HCT116 (cell line): Measurements from ENCODE around the gene PIBF1. TPM values are rescaled to one million over a fixed set of nuclear protein-coding genes. Genes with fewer than 3 reads are reported as not detected.

Experiments used
- ATAC-seq: fragments of 200-7000 bp; cut with Tn5 transposase; 2 replicates; pipeline ENCODE4 v1.9.1; 2020; ENCODE audit warnings: mild to moderate bottlenecking, moderate library complexity
- BruUV-seq: library from RNA; stranded (reverse); fragments of 400-500 nt; replicated peaks from 2 replicates; lab custom pipeline; 2021; lab: Mats Ljungman, UMichigan
- CTCF ChIA-PET: fragments of 300-600 bp; sonication (Branson Sonifier 250); formaldehyde crosslinking; loops from one replicate; lab custom pipeline; 2021; ENCODE audit warnings: antibody characterized with exemption; lab: Charles Lee
- POLR2A ChIA-PET: fragments of 300-600, 350-600 bp; sonication (Branson Sonifier 250); formaldehyde crosslinking; loops from one replicate; lab custom pipeline; 2021; ENCODE audit warnings: antibody characterized with exemption; lab: Charles Lee
- RAD21 ChIA-PET, 2 experiments: fragments of 300-600 bp; sonication (Branson Sonifier 250); formaldehyde crosslinking; loops; one replicate each; lab custom pipeline; 2023; ENCODE audit warnings: low total read pairs in 2 of 2; ENCODE audit not compliant: uncharacterized antibody in 2 of 2, unreplicated experiment in 2 of 2, low non-redundant PET in 1 of 2; lab: Charles Lee
- DNase-seq: peaks from one replicate; pipeline ENCODE4 v3.0.0-alpha.2; 2010; ENCODE audit warnings: low read depth, low spot score
- H2AFZ ChIP-seq: fragments of 200-600 bp; shearing (Covaris generic), sonication (generic); 2 replicates; pipeline ENCODE4 v1.6.1; 2017; ENCODE audit warnings: low read depth, mixed run types, mixed read lengths, antibody characterized with exemption, low read length; ENCODE audit not compliant: poor library complexity, severe bottlenecking
- H3K27ac ChIP-seq: 2 replicates; pipeline ENCODE4 v1.5.1; 2012; ENCODE audit warnings: low read depth, low read length
- H3K27me3 ChIP-seq: fragments of 200-600 bp; sonication (generic); 2 replicates; pipeline ENCODE4 v1.6.1; 2016; ENCODE audit warnings: mixed run types, low read length, mixed read lengths; ENCODE audit not compliant: insufficient read depth
- H3K36me3 ChIP-seq, 2 experiments: fragments of 200-500 bp in 1 of 2; fragments of 200-600 bp in 1 of 2; sonication (Bioruptor generic) in 1 of 2; sonication (generic) in 1 of 2; 2 replicates each; pipeline versions ENCODE4 v1.5.1 to v1.6.1; 2014 to 2016; ENCODE audit warnings: low read length in 2 of 2, inconsistent platforms in 1 of 2, mixed read lengths in 1 of 2, mixed run types in 1 of 2; ENCODE audit not compliant: insufficient read depth in 2 of 2, control insufficient read depth in 1 of 2
- H3K4me1 ChIP-seq, 2 experiments: fragments of 200-600 bp in 1 of 2; sonication (generic) in 1 of 2; 2 replicates each; pipeline versions ENCODE4 v1.5.1 to v1.6.1; 2012 to 2017; ENCODE audit warnings: low read length in 2 of 2, inconsistent platforms in 1 of 2, mild to moderate bottlenecking in 1 of 2, mixed read lengths in 1 of 2, mixed run types in 1 of 2, moderate library complexity in 1 of 2; ENCODE audit not compliant: insufficient read depth in 2 of 2, control insufficient read depth in 1 of 2
- H3K4me2 ChIP-seq: fragments of 200-600 bp; sonication (generic); 2 replicates; pipeline ENCODE4 v1.6.1; 2017; ENCODE audit warnings: mixed run types, low read length, mixed read lengths
- H3K4me3 ChIP-seq, 2 experiments: fragments of 200-600 bp in 1 of 2; sonication (generic) in 1 of 2; replicated peaks in 1 of 2; 2 replicates each; pipeline ENCODE4 v1.5.1; 2011 to 2016; ENCODE audit warnings: low read length in 2 of 2, control low read depth in 1 of 2, low read depth in 1 of 2, mild to moderate bottlenecking in 1 of 2, mixed read lengths in 1 of 2, mixed run types in 1 of 2
- H3K79me2 ChIP-seq: fragments of 200-600 bp; sonication (generic); 2 replicates; pipeline ENCODE4 v1.6.1; 2017; ENCODE audit warnings: mild to moderate bottlenecking, mixed run types, low read length, moderate library complexity, mixed read lengths; ENCODE audit not compliant: insufficient read depth
- H3K9ac ChIP-seq: fragments of 200-600 bp; sonication (generic); 2 replicates; pipeline ENCODE4 v1.6.1; 2016; ENCODE audit warnings: low read length, mixed read lengths
- H3K9me2 ChIP-seq: fragments of 200-600 bp; sonication (generic), shearing (Covaris generic); 2 replicates; pipeline ENCODE4 v1.6.1; 2017; ENCODE audit warnings: mixed run types, mild to moderate bottlenecking, moderate library complexity; ENCODE audit not compliant: insufficient read depth
- H3K9me3 ChIP-seq, 2 experiments: fragments of 200-500 bp in 1 of 2; fragments of 200-600 bp in 1 of 2; sonication (Bioruptor generic) in 1 of 2; sonication (generic) in 1 of 2; 2 replicates each; pipeline ENCODE4 v1.6.1; 2014 to 2017; ENCODE audit warnings: low read length in 2 of 2, mixed read lengths in 2 of 2, inconsistent platforms in 1 of 2, low read depth in 1 of 2, mild to moderate bottlenecking in 1 of 2, mixed run types in 1 of 2, moderate library complexity in 1 of 2; ENCODE audit not compliant: control insufficient read depth in 1 of 2, insufficient read depth in 1 of 2
- H4K20me1 ChIP-seq: fragments of 200-600 bp; sonication (generic), shearing (Covaris generic); 2 replicates; pipeline ENCODE4 v1.6.1; 2017; ENCODE audit warnings: mixed run types, mild to moderate bottlenecking, moderate library complexity; ENCODE audit not compliant: insufficient read depth
- ATF3 ChIP-seq: IDR thresholded peaks from 2 replicates; pipeline ENCODE4 v1.6.1; 2012
- CEBPB ChIP-seq: IDR thresholded peaks from 2 replicates; pipeline ENCODE4 v1.6.1; 2012; ENCODE audit warnings: low read depth
- ELF1 ChIP-seq: IDR thresholded peaks from 2 replicates; pipeline ENCODE4 v1.6.1; 2012; ENCODE audit warnings: low read depth, borderline replicate concordance
- EZH2 ChIP-seq: fragments of 200-600 bp; sonication (generic); IDR thresholded peaks from 2 replicates; pipeline ENCODE4 v1.6.1; 2017; ENCODE audit warnings: antibody characterized with exemption, mixed run types
- EZH2phosphoT487 ChIP-seq: fragments of 200-600 bp; IDR thresholded peaks from 2 replicates; pipeline ENCODE4 v1.6.1; 2018; ENCODE audit warnings: antibody characterized with exemption, borderline replicate concordance
- FOSL1 ChIP-seq: IDR thresholded peaks from 2 replicates; pipeline ENCODE4 v1.6.1; 2012; ENCODE audit warnings: low read depth
- POLR2A ChIP-seq: IDR thresholded peaks from 2 replicates; pipeline ENCODE4 v1.7.0; 2011; ENCODE audit warnings: borderline replicate concordance; ENCODE audit not compliant: insufficient read depth, insufficient read length; ENCODE audit errors: extremely low read depth
- POLR2AphosphoS5 ChIP-seq: IDR thresholded peaks from 2 replicates; pipeline ENCODE4 v1.6.1; 2011; ENCODE audit warnings: mild to moderate bottlenecking, low read depth, low read length, moderate library complexity
- RAD21 ChIP-seq: IDR thresholded peaks from 2 replicates; pipeline ENCODE4 v1.6.1; 2012; ENCODE audit warnings: low read depth, mild to moderate bottlenecking
- SP1 ChIP-seq: IDR thresholded peaks from 2 replicates; pipeline ENCODE4 v1.6.1; 2012; ENCODE audit warnings: low read depth
- SRF ChIP-seq: IDR thresholded peaks from 2 replicates; pipeline ENCODE4 v1.6.1; 2012; ENCODE audit warnings: low read depth
- TCF7L2 ChIP-seq: IDR thresholded peaks from 2 replicates; pipeline ENCODE4 v1.7.0; 2011; ENCODE audit warnings: borderline replicate concordance, inconsistent platforms; ENCODE audit not compliant: insufficient read depth, insufficient read length; ENCODE audit errors: extremely low read depth
- YY1 ChIP-seq: IDR thresholded peaks from 2 replicates; pipeline ENCODE4 v1.6.1; 2011; ENCODE audit warnings: low read length, low read depth, moderate library complexity, mild to moderate bottlenecking; ENCODE audit not compliant: insufficient replicate concordance; ENCODE audit errors: extremely low read depth
- ZFX ChIP-seq: fragments of 450-650 bp; IDR thresholded peaks from 2 replicates; pipeline ENCODE4 v1.6.1; 2017
- ZNF274 ChIP-seq: fragments of 200-500 bp; sonication (Bioruptor generic); IDR thresholded peaks from 2 replicates; pipeline ENCODE4 v1.6.1; 2014; ENCODE audit warnings: mild to moderate bottlenecking, low read depth, low read length, inconsistent platforms
- intact Hi-C: fragments of 100-400 bp; cut with micrococcal nuclease; formaldehyde crosslinking; loops from 2 replicates; pipeline ENCODE4 v1.10.0; 2022
- total RNA-seq: library from RNA; stranded (reverse); gene quantifications from one replicate; pipeline ENCODE4 v1.2.1, GENCODE V29; 2021; ENCODE audit not compliant: unreplicated experiment
- TF ChIP-seq, protein P1 (sequence below), 3 experiments: fragments of 200-600 bp in 1 of 3; sonication (generic) in 1 of 3; IDR thresholded peaks in 2 of 3; conservative IDR thresholded peaks in 1 of 3; 2 replicates each; pipeline ENCODE4 v1.5.1; 2012 to 2017; ENCODE audit warnings: low read depth in 2 of 3, low read length in 2 of 3, antibody characterized with exemption in 1 of 3, borderline replicate concordance in 1 of 3, control low read depth in 1 of 3, mild to moderate bottlenecking in 1 of 3, mixed read lengths in 1 of 3, mixed run types in 1 of 3, moderate library complexity in 1 of 3; ENCODE audit not compliant: insufficient read depth in 1 of 3
- TF ChIP-seq, protein P2 (sequence below): IDR thresholded peaks from 2 replicates; pipeline ENCODE4 v1.6.1; 2012; ENCODE audit warnings: low read depth
- TF ChIP-seq, protein P3 (sequence below): IDR thresholded peaks from 2 replicates; pipeline ENCODE4 v1.6.1; 2011; ENCODE audit warnings: mild to moderate bottlenecking, low read length, moderate library complexity; ENCODE audit not compliant: insufficient replicate concordance; ENCODE audit errors: extremely low read depth
- TF ChIP-seq, protein P4 (sequence below): IDR thresholded peaks from 2 replicates; pipeline ENCODE4 v1.6.1; 2012

The PIBF1 gene
- total RNA-seq, 1 experiment from 2014 or later = 21.1 TPM

DNA sequence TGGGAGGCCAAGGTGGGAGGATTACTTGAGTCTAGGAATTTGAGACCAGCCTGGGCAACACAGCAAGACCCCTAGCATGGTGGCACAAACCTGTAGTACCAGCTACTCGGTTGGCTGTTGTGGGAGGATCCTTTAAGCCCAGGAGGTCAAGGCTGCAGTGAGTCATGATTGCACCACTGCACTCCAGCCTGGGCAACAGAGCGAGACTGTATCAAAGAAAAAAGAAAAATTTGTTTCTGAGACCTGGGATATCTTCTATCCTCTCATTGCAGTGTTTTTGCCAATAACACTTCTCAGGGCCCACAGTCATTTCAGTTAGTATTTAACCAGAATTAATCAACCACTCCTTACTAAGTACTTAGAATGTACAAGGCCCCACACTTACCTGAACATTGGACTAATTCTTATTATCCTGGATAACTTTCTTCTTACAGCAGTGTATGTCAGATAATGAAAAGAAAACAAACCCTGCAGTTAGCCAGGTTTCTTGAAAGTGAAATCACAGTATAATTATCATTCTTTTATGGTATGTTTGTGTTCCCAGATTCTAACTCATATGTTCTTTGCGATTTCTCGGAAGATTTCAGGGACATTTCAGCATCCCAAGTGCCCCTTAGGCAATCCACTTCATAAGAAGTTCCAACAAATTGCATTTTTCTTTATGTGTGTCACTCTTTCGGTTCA lies 201.3 kb downstream of the PIBF1 start:
- intact Hi-C loops = no loop called here
- Histone ChIP-seq H4K20me1 (no peaks in the 10 kb centered on the region), H3K4me2 (peak overlapping the region; percentile 43), H2AFZ (no peak overlapping the region), H3K9me2 (no peaks in the 10 kb centered on the region), H3K4me1 (peaks cover 0 to 12% of the 10 kb centered on the region in 2 experiments; a peak in 3 of 4 replicates), H3K36me3 (no peaks in the 10 kb centered on the region), H3K27me3 (no peaks in the 10 kb centered on the region), H3K9me3 (no peaks in the 10 kb centered on the region), H3K4me3 (0 out of 4 replicates have a peak overlapping the region, but pooled peaks of 1 of the 2 experiments have one; percentile 8), H3K27ac (no peak overlapping the region), H3K79me2 (no peaks in the 10 kb centered on the region), H3K9ac (no peak overlapping the region)
- DNase-seq = no peak
- no TSS peak for BruUV-seq
- peak; percentile 90 for ATAC-seq
- POLR2A ChIA-PET = no interaction called here
- CTCF ChIA-PET = no interaction called here
- RAD21 ChIA-PET = no interaction called here
- TF ChIP-seq SRF (no peak), TCF7L2 (no peak), ZNF274 (no peak), RAD21 (no peak), ZFX (no peak), POLR2A (no peak), FOSL1 (peak; percentile 59), ATF3 (no peak), ELF1 (no peak), EZH2 (no peak), EZH2phosphoT487 (no peak), SP1 (no peak), POLR2AphosphoS5 (no peak), CEBPB (peak; percentile 67), YY1 (no peak)
- TF ChIP-seq, protein P1, sequence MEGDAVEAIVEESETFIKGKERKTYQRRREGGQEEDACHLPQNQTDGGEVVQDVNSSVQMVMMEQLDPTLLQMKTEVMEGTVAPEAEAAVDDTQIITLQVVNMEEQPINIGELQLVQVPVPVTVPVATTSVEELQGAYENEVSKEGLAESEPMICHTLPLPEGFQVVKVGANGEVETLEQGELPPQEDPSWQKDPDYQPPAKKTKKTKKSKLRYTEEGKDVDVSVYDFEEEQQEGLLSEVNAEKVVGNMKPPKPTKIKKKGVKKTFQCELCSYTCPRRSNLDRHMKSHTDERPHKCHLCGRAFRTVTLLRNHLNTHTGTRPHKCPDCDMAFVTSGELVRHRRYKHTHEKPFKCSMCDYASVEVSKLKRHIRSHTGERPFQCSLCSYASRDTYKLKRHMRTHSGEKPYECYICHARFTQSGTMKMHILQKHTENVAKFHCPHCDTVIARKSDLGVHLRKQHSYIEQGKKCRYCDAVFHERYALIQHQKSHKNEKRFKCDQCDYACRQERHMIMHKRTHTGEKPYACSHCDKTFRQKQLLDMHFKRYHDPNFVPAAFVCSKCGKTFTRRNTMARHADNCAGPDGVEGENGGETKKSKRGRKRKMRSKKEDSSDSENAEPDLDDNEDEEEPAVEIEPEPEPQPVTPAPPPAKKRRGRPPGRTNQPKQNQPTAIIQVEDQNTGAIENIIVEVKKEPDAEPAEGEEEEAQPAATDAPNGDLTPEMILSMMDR (IDR thresholded peaks at IDR 0.05 in 2 of 3, conservative IDR thresholded peaks at IDR 0.05 in 1 of 3; ENCODE audit: borderline replicate concordance in 1 of 3, insufficient read depth in 1 of 3, low read depth in 2 of 3, low read length in 2 of 3) = no peak
- TF ChIP-seq, protein P2, sequence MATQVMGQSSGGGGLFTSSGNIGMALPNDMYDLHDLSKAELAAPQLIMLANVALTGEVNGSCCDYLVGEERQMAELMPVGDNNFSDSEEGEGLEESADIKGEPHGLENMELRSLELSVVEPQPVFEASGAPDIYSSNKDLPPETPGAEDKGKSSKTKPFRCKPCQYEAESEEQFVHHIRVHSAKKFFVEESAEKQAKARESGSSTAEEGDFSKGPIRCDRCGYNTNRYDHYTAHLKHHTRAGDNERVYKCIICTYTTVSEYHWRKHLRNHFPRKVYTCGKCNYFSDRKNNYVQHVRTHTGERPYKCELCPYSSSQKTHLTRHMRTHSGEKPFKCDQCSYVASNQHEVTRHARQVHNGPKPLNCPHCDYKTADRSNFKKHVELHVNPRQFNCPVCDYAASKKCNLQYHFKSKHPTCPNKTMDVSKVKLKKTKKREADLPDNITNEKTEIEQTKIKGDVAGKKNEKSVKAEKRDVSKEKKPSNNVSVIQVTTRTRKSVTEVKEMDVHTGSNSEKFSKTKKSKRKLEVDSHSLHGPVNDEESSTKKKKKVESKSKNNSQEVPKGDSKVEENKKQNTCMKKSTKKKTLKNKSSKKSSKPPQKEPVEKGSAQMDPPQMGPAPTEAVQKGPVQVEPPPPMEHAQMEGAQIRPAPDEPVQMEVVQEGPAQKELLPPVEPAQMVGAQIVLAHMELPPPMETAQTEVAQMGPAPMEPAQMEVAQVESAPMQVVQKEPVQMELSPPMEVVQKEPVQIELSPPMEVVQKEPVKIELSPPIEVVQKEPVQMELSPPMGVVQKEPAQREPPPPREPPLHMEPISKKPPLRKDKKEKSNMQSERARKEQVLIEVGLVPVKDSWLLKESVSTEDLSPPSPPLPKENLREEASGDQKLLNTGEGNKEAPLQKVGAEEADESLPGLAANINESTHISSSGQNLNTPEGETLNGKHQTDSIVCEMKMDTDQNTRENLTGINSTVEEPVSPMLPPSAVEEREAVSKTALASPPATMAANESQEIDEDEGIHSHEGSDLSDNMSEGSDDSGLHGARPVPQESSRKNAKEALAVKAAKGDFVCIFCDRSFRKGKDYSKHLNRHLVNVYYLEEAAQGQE = no peak
- TF ChIP-seq, protein P3, sequence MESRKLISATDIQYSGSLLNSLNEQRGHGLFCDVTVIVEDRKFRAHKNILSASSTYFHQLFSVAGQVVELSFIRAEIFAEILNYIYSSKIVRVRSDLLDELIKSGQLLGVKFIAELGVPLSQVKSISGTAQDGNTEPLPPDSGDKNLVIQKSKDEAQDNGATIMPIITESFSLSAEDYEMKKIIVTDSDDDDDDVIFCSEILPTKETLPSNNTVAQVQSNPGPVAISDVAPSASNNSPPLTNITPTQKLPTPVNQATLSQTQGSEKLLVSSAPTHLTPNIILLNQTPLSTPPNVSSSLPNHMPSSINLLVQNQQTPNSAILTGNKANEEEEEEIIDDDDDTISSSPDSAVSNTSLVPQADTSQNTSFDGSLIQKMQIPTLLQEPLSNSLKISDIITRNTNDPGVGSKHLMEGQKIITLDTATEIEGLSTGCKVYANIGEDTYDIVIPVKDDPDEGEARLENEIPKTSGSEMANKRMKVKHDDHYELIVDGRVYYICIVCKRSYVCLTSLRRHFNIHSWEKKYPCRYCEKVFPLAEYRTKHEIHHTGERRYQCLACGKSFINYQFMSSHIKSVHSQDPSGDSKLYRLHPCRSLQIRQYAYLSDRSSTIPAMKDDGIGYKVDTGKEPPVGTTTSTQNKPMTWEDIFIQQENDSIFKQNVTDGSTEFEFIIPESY = no peak
- TF ChIP-seq, protein P4, sequence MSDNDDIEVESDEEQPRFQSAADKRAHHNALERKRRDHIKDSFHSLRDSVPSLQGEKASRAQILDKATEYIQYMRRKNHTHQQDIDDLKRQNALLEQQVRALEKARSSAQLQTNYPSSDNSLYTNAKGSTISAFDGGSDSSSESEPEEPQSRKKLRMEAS = 0 out of 2 replicates have a peak, but pooled peaks have one; percentile 24
